HL-60 (cell line): ENCODE data around the gene ALG5.

Experiments
- DNase-seq, 2 experiments: peaks; one replicate each; pipeline ENCODE4 v3.0.0-alpha.2; 2010 to 2020; ENCODE audit warnings: low read depth in 1 of 2, low spot score in 1 of 2
- H3K27ac ChIP-seq: fragments of 250-450 bp; sonication (Bioruptor Pico); replicated peaks from 2 replicates; pipeline ENCODE4 v1.5.1; 2020; ENCODE audit warnings: mild to moderate bottlenecking, moderate library complexity
- H3K27me3 ChIP-seq: fragments of 250-450 bp; sonication (Bioruptor Pico); 2 replicates; pipeline ENCODE4 v1.5.1; 2021; ENCODE audit warnings: mild to moderate bottlenecking, moderate library complexity; ENCODE audit not compliant: insufficient read depth, poor library complexity, severe bottlenecking
- H3K4me3 ChIP-seq: replicated peaks from 2 replicates; pipeline ENCODE4 v1.5.1; 2011; ENCODE audit warnings: mild to moderate bottlenecking, control low read depth, low read length; ENCODE audit not compliant: insufficient read depth
- GABPA ChIP-seq: IDR thresholded peaks from 2 replicates; pipeline ENCODE4 v1.6.1; 2012; ENCODE audit warnings: low read depth
- POLR2AphosphoS5 ChIP-seq: IDR thresholded peaks from 2 replicates; pipeline ENCODE4 v1.6.1; 2012; ENCODE audit warnings: low read depth
- SPI1 ChIP-seq: IDR thresholded peaks from 2 replicates; pipeline ENCODE4 v1.6.1; 2012; ENCODE audit warnings: low read depth, mild to moderate bottlenecking, borderline replicate concordance
- TF ChIP-seq, protein P1 (sequence below): IDR thresholded peaks from one replicate; pipeline ENCODE4 v1.5.1; 2011; ENCODE audit warnings: low read length, control low read depth, inconsistent platforms; ENCODE audit not compliant: insufficient read depth
- TF ChIP-seq, protein P2 (sequence below): IDR thresholded peaks from 2 replicates; pipeline ENCODE4 v1.6.1; 2012; ENCODE audit warnings: low read depth; ENCODE audit not compliant: insufficient replicate concordance

ALG5 gene

DNA sequence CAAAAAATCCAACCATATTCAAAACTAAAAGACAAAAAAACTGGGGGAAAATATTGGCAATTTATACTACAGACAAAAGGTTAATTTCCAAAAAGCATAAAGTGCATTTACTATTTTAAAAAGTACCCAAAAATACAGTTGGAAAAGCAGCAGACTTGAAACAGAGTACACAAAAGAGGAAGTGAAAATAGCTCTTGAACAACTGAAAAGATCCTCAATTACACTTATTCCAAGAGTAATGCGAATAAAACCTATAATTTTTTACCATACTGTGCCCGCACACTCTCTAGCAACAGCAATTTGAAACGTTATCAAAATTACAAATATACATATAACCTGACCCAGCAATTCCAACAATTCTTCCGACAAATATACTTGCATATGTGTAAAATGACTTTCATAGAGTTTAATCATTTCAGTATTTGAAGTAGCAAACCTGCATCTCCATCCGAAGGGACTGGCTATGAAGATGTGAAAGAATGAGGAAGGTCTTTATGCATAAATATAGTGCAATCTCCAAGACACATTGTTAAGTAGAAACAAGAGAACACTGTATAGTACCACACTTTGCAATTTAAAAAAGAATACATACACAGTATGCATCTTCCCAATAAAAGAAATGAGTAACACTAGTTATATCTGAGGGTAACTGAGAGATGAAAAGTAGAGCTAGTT, 25.4 kb downstream of the ALG5 start:
- Histone ChIP-seq H3K27ac (peak overlapping the region; percentile 20; the same call in 1 of the 2 replicates), H3K4me3 (no peak overlapping the region), H3K27me3 (no peaks in the 10 kb centered on the region)
- TF ChIP-seq, protein P1, sequence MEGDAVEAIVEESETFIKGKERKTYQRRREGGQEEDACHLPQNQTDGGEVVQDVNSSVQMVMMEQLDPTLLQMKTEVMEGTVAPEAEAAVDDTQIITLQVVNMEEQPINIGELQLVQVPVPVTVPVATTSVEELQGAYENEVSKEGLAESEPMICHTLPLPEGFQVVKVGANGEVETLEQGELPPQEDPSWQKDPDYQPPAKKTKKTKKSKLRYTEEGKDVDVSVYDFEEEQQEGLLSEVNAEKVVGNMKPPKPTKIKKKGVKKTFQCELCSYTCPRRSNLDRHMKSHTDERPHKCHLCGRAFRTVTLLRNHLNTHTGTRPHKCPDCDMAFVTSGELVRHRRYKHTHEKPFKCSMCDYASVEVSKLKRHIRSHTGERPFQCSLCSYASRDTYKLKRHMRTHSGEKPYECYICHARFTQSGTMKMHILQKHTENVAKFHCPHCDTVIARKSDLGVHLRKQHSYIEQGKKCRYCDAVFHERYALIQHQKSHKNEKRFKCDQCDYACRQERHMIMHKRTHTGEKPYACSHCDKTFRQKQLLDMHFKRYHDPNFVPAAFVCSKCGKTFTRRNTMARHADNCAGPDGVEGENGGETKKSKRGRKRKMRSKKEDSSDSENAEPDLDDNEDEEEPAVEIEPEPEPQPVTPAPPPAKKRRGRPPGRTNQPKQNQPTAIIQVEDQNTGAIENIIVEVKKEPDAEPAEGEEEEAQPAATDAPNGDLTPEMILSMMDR, result no peak
- TF ChIP-seq SPI1, result peak; percentile 96
- DNase-seq, result no peak

DNA sequence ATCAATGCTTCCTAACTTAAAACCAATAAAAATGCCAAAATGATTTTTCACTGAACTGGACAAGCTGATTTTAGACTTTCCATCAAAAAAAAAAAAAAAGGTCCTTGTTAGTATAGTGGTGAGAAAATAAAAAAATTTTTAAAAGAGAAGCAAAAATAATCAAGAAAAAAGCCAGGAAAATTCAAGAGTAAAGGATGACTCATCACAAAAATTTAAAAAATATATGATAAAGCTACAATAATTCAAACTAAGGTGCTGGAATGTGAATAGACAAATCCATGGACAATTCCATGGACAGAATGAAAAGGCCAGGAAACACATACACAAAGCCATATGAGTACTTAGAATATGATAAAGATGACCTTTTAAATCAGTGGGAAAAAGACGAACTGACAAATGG, 26.1 kb downstream of the ALG5 start:
- TF ChIP-seq, protein P2, sequence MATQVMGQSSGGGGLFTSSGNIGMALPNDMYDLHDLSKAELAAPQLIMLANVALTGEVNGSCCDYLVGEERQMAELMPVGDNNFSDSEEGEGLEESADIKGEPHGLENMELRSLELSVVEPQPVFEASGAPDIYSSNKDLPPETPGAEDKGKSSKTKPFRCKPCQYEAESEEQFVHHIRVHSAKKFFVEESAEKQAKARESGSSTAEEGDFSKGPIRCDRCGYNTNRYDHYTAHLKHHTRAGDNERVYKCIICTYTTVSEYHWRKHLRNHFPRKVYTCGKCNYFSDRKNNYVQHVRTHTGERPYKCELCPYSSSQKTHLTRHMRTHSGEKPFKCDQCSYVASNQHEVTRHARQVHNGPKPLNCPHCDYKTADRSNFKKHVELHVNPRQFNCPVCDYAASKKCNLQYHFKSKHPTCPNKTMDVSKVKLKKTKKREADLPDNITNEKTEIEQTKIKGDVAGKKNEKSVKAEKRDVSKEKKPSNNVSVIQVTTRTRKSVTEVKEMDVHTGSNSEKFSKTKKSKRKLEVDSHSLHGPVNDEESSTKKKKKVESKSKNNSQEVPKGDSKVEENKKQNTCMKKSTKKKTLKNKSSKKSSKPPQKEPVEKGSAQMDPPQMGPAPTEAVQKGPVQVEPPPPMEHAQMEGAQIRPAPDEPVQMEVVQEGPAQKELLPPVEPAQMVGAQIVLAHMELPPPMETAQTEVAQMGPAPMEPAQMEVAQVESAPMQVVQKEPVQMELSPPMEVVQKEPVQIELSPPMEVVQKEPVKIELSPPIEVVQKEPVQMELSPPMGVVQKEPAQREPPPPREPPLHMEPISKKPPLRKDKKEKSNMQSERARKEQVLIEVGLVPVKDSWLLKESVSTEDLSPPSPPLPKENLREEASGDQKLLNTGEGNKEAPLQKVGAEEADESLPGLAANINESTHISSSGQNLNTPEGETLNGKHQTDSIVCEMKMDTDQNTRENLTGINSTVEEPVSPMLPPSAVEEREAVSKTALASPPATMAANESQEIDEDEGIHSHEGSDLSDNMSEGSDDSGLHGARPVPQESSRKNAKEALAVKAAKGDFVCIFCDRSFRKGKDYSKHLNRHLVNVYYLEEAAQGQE, result no peak
- TF ChIP-seq SPI1, result no peak
- TF ChIP-seq GABPA, result no peak
- TF ChIP-seq POLR2AphosphoS5, result no peak
- TF ChIP-seq, protein P1, result no peak
- Histone ChIP-seq H3K4me3 (no peak overlapping the region), H3K27me3 (no peaks in the 10 kb centered on the region), H3K27ac (no peak overlapping the region)
- no peak for DNase-seq

DNA sequence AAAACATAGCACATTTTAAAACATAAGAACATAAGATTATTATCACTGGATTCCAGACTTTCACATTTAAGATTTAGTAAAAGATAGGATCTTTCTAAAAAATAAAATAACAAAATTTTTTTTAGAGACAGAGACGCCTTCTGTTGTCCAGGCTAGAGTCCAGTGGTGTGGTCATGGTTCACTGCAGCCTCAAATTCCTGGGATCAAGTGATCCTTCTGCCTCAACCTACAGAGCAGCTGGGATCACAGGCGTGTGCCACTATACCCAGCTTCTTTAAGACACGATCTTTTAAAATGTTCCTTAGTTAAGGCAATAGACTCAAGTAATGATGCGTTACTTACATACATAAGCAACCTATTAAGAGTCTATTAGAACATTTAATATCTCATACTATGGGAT, 32.7 kb downstream of the ALG5 start:
- Histone ChIP-seq H3K27me3 (no peaks in the 10 kb centered on the region), H3K4me3 (no peak overlapping the region), H3K27ac (no peak overlapping the region)
- DNase-seq, result no peak
- TF ChIP-seq, protein P2, result no peak
- no peak for TF ChIP-seq GABPA
- no peak for TF ChIP-seq SPI1
- TF ChIP-seq, protein P1, result no peak
- no peak for TF ChIP-seq POLR2AphosphoS5

DNA sequence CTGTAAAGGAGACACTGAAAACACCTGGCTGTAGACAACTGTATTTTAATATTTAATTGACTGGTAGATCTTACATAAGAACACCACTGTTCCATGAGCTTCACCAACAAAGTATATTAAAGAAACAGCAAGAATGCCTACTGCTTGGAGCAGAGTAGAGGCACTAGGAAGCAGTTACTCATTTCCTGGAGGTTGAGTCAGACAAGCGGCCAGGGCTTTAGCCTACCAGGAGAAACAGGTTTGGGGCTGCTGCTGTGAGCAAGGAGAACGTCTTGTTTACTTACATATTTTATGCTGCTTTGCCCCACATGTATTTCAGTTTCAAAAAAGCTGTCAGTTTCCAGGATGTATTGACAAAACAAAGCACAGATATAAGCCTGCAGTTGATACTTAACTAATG, 33.4 kb downstream of the ALG5 start:
- no peak overlapping the region for H3K27ac ChIP-seq
- no peak overlapping the region for H3K4me3 ChIP-seq

More for the DNA sequence above, 33.4 kb downstream of the ALG5 start:
- TF ChIP-seq, protein P2, result no peak
- TF ChIP-seq POLR2AphosphoS5, result no peak
- no peak for TF ChIP-seq GABPA
- TF ChIP-seq SPI1, result no peak
- TF ChIP-seq, protein P1, result no peak
- H3K27me3 ChIP-seq, result no peaks in the 10 kb centered on the region
- no peak for DNase-seq
